Adrenal gland (tissue), 12 donors: ENCODE measurements around the gene MYO1B. TPM values are rescaled to one million over a fixed set of nuclear protein-coding genes. Genes with fewer than 3 reads are reported as not detected.

Experiments
- DNase-seq, 7 donors: peaks; one replicate each; pipeline ENCODE4 v3.0.0-alpha.2; 2019 to 2020
- H3K27ac ChIP-seq, 5 donors: fragments of 200-600 bp; sonication (generic) in 4 of 5; 1 replicate in 3 of 5; 2 replicates in 2 of 5; pipeline versions ENCODE4 v1.5.1 to v1.8.0; 2016 to 2020; ENCODE audit warnings: mild to moderate bottlenecking in 1 of 5
- H3K27me3 ChIP-seq: fragments of 200-600 bp; 2 replicates; pipeline ENCODE4 v1.8.0; 2021
- H3K36me3 ChIP-seq, 2 donors: fragments of 200-600 bp; replicated peaks in 1 of 2; 1 replicate in 1 of 2; 2 replicates in 1 of 2; pipeline versions ENCODE4 v1.5.1 to v1.8.0; 2018 to 2022
- H3K4me1 ChIP-seq, 2 donors: fragments of 200-600 bp; replicated peaks in 1 of 2; 1 replicate in 1 of 2; 2 replicates in 1 of 2; pipeline versions ENCODE4 v1.5.1 to v1.8.0; 2018 to 2021
- H3K4me3 ChIP-seq, 4 donors: fragments of 200-600 bp; sonication (generic) in 3 of 4; one replicate each; pipeline ENCODE4 v1.5.1; 2016 to 2018
- H3K9me3 ChIP-seq, 3 donors: fragments of 200-600 bp; sonication (generic) in 1 of 3; replicated peaks in 1 of 3; 1 replicate in 2 of 3; 2 replicates in 1 of 3; pipeline versions ENCODE4 v1.5.1 to v1.8.0; 2016 to 2021
- CTCF ChIP-seq, 6 experiments: fragments of 450-650 bp in 4 of 6; fragments of 200-600 bp in 2 of 6; sonication (generic) in 1 of 6; IDR thresholded peaks; 1 replicate in 5 of 6; 2 replicates in 1 of 6; pipeline versions ENCODE4 v1.5.1 to v1.8.0; 2016 to 2021; ENCODE audit warnings: antibody characterized with exemption in 6 of 6, mild to moderate bottlenecking in 2 of 6, moderate library complexity in 1 of 6
- POLR2A ChIP-seq, 2 donors: fragments of 450-650 bp; IDR thresholded peaks; one replicate each; pipeline ENCODE4 v1.6.1; 2017; ENCODE audit warnings: antibody characterized with exemption in 2 of 2, mild to moderate bottlenecking in 2 of 2, moderate library complexity in 1 of 2
- WGBS, 4 donors: extraction: QIAGEN DNeasy Blood & Tissue Kit in 2 of 4; methylation state at CpG; one replicate each; pipeline versions ENCODE4 v1.1.5 to v1.1.7; 2013 to 2017; 5-methylcytosine and 5-hydroxymethylcytosine counted together
- intact Hi-C, 2 donors: fragments of 100-400 bp; cut with DNase I; formaldehyde crosslinking; loops; one replicate each; pipeline versions ENCODE4 v1.14.1 to v1.15.0; 2022 to 2023
- polyA plus RNA-seq, 3 donors: library from polyadenylated mRNA; stranded (reverse); fragments of 200-250 nt in 2 of 3; fragments of 350-450 nt in 1 of 3; fragmentation: Illumina TruSeq in 1 of 3; extraction: RNeasy Lipid Tissue Mini Kit (QIAGEN cat#74804) in 1 of 3; gene quantifications; one replicate each; pipeline ENCODE4 v1.2.3, GENCODE V29; 2013 to 2014
- total RNA-seq, 9 donors: library from RNA; depleted of rRNA in 4 of 9; stranded (reverse); fragments of >200 nt in 4 of 9; fragments of 120-200 nt in 1 of 9; fragmentation: NEBNext Ultra II Directional in 1 of 9; extraction: Animal tissue kit (Norgen Biotek cat#: 25700) in 1 of 9; gene quantifications; one replicate each; pipeline versions ENCODE4 v1.1.0 to v1.2.4, GENCODE V29; 2013 to 2023
- donor health status: healthy with polysubstance abuse.
- donor health status: Bipolar disorder and iron deficiency.
- donor health status: DM: yes; HTN: yes; CAD: no.
- donor health status: DM: no; HTN: no; CAD: no.
- donor health status: DM: no; HTN: no; CAD: no.
- donor health status: DM: yes; HTN: yes; CAD: no.

The MYO1B gene
- total and polyA plus RNA-seq, 12 donors, result 6.9 to 24.0 (median 14.0) TPM

GRCh38 chr2:191245869-191246531 lies 796 bp downstream of the MYO1B start:
- peaks cover 9 to 11% of the 10 kb centered on the region in 2 donors for H3K4me1 ChIP-seq
- intact Hi-C loops, result loop anchor here in 1 of 2 donors (10.0 kb wide), 1 partner anchor 259 kb away; no protein-coding TSS in a partner anchor
- H3K9me3 ChIP-seq, result no peaks in the 10 kb centered on the region
- no peaks in the 10 kb centered on the region for H3K27me3 ChIP-seq
- peak overlapping the region in 2 of 4 donors; percentile 40 to 71 for H3K4me3 ChIP-seq
- H3K36me3 ChIP-seq, result no peaks in the 10 kb centered on the region
- 8 to 17% (median 11%) methylated on average over 15 to 34 of the region's 34 CpGs for WGBS, 4 donors
- peak overlapping the region in 2 of 5 donors; percentile 59 to 78 for H3K27ac ChIP-seq
- TF ChIP-seq POLR2A (IDR thresholded peaks at IDR 0.05) (no peak), CTCF (IDR thresholded peaks at IDR 0.05) (no peak)
- DNase-seq, result peak in 6 of 7 donors; percentile 23 to 63 (median 41)

- TF ChIP-seq POLR2A (IDR thresholded peaks at IDR 0.05), result no peak
- TF ChIP-seq CTCF (IDR thresholded peaks at IDR 0.05), result no peak
- intact Hi-C loops, result loop anchor here in 1 of 2 donors (10.0 kb wide), 1 partner anchor 258 kb away; no protein-coding TSS in a partner anchor
- Histone ChIP-seq H3K4me3 (peak overlapping the region in 1 of 4 donors; percentile 71), H3K9me3 (no peaks in the 10 kb centered on the region), H3K36me3 (no peaks in the 10 kb centered on the region), H3K27me3 (no peaks in the 10 kb centered on the region), H3K27ac (peak overlapping the region in 2 of 5 donors; percentile 10 to 71), H3K4me1 (peaks cover 9 to 11% of the 10 kb centered on the region in 2 donors)
- WGBS, 4 donors, result 60 to 67% (median 64%) methylated on average over 6 of the region's 6 CpGs
- no peak for DNase-seq
Observed at GRCh38 chr2:191246820-191247380, 1.7 kb downstream of the MYO1B start.

DNA sequence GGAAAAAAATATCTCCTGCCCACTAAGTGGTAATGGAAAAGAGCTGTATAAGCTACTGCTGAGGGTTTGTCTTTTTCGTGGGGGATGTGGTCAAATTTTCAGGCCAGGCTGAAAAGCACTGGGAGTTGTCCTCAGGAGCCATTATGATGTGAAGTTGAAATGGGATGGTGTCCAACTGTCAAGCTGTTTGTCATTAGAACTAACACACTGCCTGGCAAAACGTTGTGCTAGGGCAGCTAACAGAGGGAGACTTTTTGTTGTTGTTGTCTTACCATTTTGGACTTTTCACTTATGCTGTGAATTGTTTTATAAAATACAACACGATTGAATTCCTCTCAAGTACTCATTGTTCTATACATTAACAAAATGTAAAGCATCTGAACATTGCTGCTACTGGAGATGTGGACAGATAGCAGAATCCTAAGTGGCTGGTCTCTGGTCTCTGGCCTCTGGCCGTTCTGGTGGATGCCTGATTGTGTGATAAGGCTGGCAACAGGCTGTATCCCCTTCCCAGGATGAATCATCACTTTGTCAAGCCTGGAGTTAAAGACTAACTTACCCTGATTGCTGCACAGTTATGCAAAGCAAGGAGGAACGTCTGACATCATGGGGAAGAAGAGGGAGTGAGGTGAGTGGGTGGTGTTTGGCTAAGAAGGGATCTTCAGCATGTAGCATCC lies 2.3 kb downstream of the MYO1B start:
- TF ChIP-seq CTCF (IDR thresholded peaks at IDR 0.05), result no peak
- TF ChIP-seq POLR2A (IDR thresholded peaks at IDR 0.05), result no peak
- peaks cover 9 to 11% of the 10 kb centered on the region in 2 donors for H3K4me1 ChIP-seq
- WGBS, 4 donors, result 34 to 45% (median 37%) methylated on average over 5 of the region's 5 CpGs
- no peaks in the 10 kb centered on the region for H3K36me3 ChIP-seq
- H3K4me3 ChIP-seq, result no peak overlapping the region
- H3K27me3 ChIP-seq, result no peaks in the 10 kb centered on the region
- intact Hi-C loops, result loop anchor here in 1 of 2 donors (10.0 kb wide), 1 partner anchor 257 kb away; no protein-coding TSS in a partner anchor
- H3K27ac ChIP-seq, result peak overlapping the region in 2 of 5 donors; percentile 10 to 71
- H3K9me3 ChIP-seq, result no peaks in the 10 kb centered on the region
- no peak for DNase-seq
